22Rv1 (cell line): ENCODE data around the gene ENTPD3.
"Not testable (repeated sequence)": the region's sequence is repeated elsewhere in the genome, so short reads cannot be mapped to it uniquely, and the experiment has no call there.

ENCODE experiments used
- H3K27ac ChIP-seq: fragments of 450-650 bp; 2 replicates; pipeline ENCODE4 v1.5.1; 2017
- CTCF ChIP-seq: fragments of 450-650 bp; IDR thresholded peaks from 2 replicates; pipeline ENCODE4 v1.5.1; 2017; ENCODE audit warnings: mild to moderate bottlenecking
- ZFX ChIP-seq: fragments of 450-650 bp; IDR thresholded peaks from 2 replicates; pipeline ENCODE4 v1.6.1; 2017; ENCODE audit warnings: antibody characterized with exemption, borderline replicate concordance

Gene ENTPD3

GRCh38 chr3:40458473-40458872, 71.5 kb downstream of the ENTPD3 start:
- peak overlapping the region; percentile 81; the same call in 1 of the 2 replicates for H3K27ac ChIP-seq
- no peak for TF ChIP-seq ZFX
- no peak for TF ChIP-seq CTCF

- not testable (repeated sequence) for H3K27ac ChIP-seq
Observed at GRCh38 chr3:40460481-40460880, 73.5 kb downstream of the ENTPD3 start.

- no peak overlapping the region for H3K27ac ChIP-seq
- TF ChIP-seq CTCF = no peak
- no peak for TF ChIP-seq ZFX
Observed at GRCh38 chr3:40461161-40461560, 74.2 kb downstream of the ENTPD3 start.

GRCh38 chr3:40462838-40463237, 75.9 kb downstream of the ENTPD3 start:
- not testable (repeated sequence) for H3K27ac ChIP-seq

GRCh38 chr3:40463579-40463978, 76.6 kb downstream of the ENTPD3 start:
- 0 out of 2 replicates have a peak overlapping the region, but pooled peaks have one; percentile 12 for H3K27ac ChIP-seq
- TF ChIP-seq CTCF (no peak), ZFX (no peak)

GRCh38 chr3:40464339-40465110, 77.5 kb downstream of the ENTPD3 start:
- TF ChIP-seq CTCF (no peak), ZFX (no peak)
- peak overlapping the region; percentile 12; the same call in 1 of the 2 replicates for H3K27ac ChIP-seq

GRCh38 chr3:40465111-40465407, 78.1 kb downstream of the ENTPD3 start:
- H3K27ac ChIP-seq = peak overlapping the region; percentile 12

GRCh38 chr3:40465456-40465855, 78.5 kb downstream of the ENTPD3 start:
- peak overlapping the region; percentile 12 for H3K27ac ChIP-seq
- no peak for TF ChIP-seq CTCF
- TF ChIP-seq ZFX = no peak

More at GRCh38 chr3:40465111-40465407, 78.1 kb downstream of the ENTPD3 start:
- TF ChIP-seq CTCF (no peak), ZFX (no peak)
